COLO668 (cell line): Measurements from ENCODE around the gene ZNF280A.

Experiments used
- DNase-seq: peaks from one replicate; lab custom pipeline; 2025; ENCODE audit not compliant: unreplicated experiment; lab: John Stamatoyannopoulos, UW

The ZNF280A gene, protein sequence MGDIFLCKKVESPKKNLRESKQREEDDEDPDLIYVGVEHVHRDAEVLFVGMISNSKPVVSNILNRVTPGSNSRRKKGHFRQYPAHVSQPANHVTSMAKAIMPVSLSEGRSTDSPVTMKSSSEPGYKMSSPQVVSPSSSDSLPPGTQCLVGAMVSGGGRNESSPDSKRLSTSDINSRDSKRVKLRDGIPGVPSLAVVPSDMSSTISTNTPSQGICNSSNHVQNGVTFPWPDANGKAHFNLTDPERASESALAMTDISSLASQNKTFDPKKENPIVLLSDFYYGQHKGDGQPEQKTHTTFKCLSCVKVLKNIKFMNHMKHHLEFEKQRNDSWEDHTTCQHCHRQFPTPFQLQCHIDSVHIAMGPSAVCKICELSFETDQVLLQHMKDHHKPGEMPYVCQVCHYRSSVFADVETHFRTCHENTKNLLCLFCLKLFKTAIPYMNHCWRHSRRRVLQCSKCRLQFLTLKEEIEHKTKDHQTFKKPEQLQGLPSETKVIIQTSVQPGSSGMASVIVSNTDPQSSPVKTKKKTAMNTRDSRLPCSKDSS

DNA sequence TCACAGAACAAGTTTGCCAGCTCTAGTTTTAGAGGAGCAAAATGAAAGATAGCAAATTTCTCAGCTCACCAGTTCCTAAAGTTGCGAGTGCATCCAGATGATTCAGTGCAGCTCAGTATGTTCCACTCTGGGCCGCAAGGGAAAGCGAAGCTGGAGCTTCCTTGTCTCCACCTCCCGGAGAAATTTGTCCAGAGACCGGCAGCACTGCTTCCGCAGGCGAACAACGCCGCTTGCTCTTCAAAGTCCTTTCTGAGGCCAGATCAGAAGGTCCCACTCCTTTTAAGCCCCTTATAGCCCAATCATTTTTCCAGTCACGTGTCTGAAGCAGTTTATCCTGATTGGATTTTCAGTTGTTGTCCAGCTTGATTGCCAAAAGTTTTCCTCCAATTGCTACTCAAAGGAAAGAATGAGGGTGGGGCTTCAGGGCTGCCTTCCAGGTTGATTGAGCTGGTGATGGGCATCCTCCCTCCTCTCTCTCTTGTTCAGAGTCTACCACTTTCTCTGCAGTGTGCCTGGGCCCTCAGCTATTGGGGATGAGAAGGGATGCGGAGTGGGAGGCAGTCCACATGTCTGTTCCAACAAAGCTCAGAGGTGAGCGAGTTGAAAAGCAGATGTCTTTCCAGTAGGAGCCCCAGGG is at the start of gene ZNF280A:
ZNF280A (minus strand) TSS at position 251 of the 637 bp plus-strand sequence. CDS start 4,640 bp downstream, outside the sequence.
- DNase-seq, result no peak

DNA sequence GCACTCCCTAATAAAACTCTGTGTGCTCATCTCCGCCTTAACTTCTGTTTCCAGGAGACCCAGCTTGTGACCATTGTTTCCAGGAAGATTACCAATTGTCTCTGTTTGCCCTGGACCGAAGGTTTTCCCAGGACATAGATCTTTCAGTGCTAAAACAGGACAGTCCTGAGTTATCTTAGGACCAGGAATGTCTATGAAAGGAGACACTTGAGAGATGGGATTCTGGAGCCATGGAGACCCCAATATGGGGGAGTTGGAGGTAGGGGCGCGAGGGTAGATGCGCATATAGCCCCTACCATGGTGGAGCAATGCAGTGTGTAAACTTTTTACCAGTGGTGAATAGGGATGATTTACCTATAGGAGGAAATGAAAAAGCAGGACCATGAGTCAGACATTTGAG is 49.1 kb upstream of the ZNF280A start:
- DNase-seq, result no peak

DNA sequence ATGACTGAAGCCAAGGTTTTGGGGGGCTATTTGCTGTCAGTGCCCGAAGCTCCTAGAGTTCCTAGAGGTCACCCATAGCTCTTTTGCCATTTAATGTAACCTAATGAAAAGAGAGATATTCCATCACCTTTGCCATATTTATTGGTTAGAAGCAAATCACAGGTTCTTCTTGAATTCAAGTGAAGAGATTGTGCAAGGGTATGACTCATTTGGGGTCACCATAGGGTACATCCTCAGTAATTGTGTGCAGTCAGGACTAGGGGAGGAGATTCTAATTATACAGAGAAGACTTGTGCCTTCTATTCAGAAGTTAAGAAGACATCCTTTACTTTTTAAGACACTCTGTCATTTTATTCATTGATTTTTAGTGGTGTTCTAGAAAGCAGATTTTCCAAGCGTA is 45.9 kb upstream of the ZNF280A start:
- no peak for DNase-seq

DNA sequence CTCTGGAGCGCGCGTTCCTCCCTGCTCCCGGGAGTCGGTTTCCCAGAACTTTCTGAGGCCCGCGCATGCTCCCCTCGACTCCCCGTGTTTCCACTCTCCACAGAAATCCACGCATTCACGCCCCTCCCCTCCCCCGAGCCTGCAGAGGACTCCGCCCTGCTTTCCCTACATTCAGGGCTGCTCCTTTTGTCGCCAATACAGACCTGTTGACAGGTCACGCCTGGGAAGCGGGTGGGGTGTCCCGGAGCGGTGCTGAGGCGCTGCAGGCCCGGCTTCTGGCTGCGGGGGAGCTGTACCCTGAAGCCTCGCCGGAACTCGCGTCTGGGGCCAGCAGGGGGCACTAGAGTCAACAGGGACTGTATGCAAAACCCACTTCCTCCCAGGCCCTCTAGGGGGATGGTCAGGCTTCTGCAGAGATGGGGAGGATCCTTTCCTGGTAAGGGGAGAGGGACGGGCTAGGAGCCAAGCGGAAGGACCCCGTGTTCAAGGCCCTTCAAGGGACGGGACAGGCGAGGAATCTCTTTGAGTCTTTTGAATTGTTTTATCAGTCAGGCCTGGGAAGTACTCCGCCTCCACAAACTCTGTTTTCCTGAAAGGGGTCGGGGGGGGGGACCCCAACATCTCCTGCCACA is 39.0 kb upstream of the ZNF280A start, which contains the start of gene PRAME:
PRAME (minus strand) TSS at position 294 of the 632 bp plus-strand sequence. CDS start 2,433 bp downstream, outside the sequence.
- DNase-seq, result peak; percentile 84

DNA sequence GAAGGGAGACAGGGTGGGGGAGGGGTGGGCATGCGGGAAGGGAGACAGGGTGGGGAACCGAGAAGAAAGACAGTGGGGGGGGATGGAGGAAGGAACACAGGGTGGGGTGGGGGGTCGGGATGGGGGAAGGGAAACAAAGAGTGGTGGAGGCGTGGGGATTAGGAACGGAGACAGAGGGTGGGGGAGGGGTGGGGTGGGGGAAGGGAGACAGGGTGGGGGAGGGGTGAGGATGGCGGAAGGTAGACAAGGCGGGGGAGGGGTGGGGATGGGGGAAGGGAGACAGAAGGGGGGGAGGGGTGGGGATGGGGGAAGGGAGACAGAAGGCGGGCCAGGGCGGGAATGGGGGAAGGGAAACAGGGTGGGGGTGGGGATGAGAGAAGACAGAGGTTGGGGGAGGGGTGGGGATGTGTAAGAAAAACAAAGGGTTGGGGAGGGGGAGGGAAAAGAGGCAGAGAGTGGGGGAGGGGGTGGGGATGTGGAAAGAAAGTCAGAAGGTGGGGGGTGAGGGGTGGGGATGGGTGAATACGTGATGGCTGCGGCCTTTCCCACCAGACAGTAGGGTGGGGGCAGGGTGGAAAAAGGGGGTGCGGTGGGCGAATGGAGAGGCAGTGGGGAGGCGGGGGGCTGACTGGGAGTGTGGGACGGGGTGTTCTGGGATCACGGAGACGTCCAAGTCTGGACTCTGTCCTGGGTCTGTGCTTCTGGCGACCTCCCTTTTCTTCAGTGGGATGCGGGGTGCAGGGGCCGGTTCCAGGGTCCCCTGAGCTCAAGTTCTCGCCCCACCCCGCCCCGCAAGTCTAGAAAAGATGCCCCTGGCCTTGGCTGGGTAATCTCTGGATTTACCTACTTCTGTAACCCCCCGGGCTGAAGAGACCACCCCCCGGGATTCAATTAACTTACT is 38.3 kb upstream of the ZNF280A start:
- DNase-seq, result no peak

DNA sequence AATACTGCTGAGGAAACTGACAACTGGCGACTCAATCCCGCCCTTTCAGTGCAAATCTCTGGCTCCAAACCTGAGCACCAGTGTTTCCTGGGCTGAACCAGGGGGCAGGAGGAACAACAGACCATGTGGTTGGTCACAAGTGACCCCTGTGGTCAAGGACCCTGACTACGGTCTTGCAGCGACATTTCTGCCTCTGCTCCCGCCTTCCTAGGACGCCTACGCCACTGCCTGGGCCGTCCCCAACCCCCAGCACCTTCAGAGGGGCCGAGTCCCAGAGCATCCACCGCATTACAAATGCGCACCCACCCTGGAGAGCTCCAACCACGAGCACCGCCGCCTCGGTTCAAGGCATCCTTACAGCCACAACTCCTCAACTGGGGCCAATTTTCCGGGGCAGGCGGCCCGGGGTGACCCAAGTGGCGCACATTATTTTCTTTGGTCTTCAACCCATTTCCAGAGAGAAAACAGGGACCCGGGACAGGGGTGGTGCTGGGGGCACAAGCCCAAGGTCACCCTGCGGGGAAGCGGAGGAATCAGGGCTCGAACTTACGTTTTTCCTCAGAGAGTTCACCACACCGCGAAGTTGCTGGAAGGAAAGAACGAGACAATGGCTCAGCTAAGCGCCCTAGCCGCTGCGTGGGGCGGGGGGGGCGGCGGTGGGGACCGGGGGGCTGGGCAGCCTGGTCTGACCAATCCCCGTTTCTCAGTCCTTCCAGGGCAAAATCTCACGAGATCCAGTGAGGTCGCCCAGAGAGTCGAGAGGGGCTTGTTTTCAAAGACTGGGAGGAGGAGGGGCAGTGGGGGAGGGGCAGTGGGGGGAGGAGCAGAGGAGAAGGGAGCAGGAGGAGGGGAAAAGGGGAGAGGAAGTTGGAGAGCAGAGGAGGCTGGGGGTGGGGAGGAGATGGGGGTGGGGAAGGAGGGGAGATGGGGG is 37.2 kb upstream of the ZNF280A start:
- DNase-seq, result no peak

DNA sequence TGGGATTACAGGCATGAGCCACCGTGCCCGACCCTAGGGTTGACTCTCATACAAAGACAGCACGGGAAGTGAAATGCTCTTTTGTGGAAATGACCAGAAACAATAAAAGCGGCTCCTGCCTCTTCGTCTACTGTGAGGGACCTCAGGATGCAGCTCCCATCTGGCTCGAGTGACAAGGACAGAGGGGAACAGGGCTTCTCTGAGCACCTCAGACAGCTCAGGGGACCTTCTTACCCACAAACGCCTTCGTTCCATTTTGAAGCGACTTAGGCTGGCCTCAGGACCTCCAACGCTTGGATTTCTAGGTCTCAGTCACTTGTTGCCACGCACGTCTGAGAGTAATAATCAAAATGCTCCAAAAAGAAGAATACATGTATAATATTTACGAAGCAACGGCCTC is 36.5 kb upstream of the ZNF280A start:
- DNase-seq, result no peak

DNA sequence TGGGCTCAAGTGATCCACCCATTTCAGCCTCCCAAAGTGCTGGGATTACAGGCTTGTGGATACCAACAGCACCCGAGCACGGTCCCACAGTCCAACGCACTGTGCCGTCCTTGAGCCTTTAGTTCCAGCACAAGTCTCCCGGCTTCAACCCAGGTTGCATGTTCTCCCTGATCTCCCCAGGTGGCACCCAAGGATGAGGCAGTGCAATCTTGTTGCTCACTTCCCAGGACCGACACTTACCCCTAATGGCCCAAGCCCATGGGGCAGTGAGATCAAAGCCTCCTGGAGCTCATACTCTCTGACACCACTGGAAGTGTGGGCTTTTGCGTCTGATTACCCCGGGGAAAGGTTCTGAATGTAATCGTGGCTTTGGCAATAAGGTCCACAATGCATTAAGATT is 35.5 kb upstream of the ZNF280A start:
- DNase-seq, result no peak

DNA sequence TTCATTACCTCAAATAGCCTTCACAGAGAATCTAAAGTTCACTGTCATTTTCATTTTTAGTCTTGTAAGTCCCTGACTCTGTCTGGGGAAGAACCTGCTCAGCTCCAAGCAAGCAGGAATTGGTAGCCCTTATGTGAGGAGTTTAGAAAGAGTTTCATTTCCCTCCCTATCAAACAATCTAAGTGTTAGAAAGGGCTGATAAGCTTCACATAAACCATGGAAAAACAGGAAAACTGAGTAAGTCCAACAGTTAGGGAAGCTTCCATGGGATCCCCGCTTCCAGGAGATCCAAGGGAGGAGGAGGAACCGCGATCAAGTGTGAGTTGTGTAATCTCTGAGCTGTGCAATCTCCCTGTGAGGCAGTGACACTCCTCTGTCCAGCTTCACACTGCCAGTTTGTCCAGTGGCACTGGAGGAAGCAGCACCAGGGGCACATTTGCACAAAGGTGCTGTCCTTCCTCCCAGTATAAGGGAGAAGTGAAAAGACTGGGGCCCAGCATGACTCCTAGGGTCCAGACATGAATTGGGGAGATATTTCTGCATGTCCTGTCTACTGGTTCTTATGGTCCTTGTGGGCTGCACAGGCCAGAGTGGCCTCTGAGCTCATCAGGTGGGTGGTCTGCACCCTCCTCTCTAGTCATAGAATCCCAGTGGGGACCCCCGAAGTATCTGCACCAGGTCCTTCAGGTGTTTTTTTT is 34.7 kb upstream of the ZNF280A start:
- no peak for DNase-seq

DNA sequence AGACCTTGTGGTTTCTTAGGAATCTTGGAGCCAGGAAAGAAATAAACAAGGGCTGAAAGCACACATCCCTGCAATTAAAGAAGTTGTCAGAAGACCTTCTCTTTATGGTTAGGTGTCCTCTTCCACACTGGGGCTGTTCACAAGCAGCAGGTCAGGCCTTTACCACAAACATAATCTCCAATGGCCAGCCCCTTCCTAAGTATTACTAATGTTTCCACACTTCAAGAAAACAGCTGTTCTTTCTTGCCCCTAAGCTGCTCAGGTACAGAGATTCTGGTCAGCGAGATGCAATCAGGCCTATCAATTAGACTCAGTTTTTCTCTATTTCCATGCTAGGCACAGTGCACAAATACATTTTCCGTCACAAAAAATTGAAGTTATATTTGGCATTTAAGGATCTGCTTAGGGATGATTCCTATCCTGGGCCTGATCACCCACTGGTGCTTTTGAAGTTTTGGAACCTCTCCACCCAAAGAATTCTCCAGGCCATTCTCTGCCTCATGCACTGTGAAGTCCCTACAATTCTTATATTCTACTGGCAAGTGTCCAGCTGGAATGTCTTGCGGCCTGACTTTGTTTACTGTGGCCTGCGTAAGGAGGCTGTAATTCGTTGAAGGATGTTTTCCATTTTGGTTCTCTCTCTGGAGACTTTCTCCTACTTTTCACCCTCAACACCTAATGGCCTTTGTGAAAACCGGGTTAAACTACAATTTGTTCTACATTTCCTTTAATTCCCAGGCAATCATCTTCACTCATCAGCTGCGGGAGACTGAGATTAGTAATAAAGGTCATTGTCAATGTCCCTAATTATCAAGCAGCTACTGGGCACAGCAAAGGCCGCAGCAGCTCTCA is 33.9 kb upstream of the ZNF280A start:
- no peak for DNase-seq

DNA sequence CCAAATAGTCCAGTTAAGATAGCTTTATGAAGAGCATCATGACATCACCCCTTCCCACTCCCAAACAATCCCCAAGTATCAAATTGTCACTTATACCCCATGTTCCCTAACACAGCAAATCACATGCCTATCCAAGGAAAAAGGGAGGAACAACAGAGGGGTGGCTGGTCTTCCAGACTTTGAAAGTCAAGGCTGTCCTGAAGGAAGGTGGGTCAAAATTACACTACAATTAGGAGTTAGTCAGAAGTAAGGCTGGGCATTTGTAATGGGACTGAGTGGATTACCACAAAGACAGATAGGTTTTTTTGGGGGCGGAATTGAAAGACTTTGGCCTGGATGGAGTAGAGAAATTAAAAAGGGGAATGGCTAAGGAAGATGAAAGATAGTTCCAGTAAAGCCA is 33.1 kb upstream of the ZNF280A start:
- DNase-seq, result no peak

DNA sequence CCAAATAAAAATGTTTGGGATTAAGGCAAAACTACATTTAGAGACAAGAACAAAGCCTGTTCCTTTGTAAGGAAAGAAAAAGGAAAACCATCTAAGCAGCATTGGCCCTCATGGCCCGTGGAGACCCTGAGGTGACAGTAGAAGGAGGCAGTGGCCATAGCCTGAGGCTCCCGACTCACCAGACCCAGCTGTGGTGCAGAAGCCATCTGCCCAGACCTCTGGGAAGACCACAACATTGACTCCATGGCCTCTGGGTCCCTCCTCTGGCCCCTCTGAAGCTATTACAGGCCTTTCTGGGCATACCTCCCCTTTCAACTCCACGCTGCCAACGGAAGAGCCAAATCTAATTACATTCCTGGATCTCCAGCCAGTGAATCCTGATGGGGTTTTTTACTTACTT is 32.6 kb upstream of the ZNF280A start:
- DNase-seq, result peak; percentile 25

DNA sequence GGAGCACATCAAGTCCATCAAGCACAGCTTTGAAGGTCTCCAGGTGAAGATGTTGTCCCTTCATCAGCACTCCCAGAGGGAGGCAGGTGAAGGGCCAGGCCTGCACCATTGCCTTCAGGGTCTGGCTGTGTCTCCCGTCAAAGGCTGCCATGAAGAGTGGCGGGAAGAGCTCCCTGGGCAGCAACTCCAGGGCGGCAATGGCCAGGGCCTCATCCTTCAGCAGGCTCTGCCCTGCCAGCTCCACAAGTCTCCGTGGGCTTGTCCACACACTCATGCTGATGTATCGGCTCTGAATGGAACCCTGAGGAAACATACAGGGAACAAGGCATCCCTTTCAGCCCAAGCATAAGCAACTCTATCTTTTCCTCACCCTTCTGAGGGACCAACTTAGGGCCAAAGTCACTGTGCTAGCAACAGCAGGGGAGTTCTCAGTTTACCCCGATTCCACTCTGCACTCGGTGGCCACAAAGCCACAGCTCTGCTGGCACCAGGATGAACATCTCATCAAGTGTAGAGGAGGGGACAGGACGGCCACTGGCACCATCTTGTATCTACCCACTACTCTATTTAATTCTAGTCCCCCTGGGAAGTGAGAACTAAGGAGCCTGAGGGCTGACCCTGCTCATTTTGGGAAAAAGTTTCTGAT is 30.8 kb upstream of the ZNF280A start:
- DNase-seq, result no peak

DNA sequence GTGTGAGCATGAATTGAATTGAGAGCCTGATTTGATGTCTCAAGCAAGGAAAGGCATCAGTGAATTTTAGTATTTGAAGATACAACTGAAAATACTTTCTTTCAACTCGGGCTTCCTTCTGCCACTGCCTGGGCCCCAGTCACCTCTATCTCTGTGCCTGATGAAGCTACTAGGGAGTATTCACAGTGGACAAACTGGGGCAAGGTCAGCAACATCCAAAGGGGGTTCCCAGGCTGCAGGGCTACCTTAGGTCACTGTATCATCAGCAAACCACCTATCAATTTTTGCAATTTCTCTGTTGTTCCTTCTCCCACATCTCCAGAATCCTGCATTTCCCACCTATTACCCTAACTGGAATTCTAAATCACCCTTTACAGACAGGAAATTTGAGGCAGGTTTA is 28.8 kb upstream of the ZNF280A start:
- no peak for DNase-seq

DNA sequence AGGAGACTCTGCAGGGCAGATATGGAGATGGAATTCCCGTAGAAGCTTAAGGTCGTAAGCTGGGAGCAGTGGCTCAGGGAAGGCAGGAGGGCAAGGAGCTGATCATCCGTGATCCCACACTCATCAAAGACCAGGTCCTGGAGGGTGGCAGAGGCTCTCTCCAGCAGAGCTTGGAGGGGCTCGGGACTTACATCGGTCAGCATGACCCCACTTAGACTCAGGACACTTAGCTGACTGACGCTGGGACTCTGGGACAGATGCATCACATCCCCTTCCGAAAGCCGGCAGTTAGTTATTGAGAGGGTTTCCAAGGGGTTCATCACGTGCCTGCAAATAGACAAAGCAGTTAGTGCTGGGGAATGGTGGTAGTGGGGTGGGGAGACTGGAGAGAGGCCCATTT is 28.2 kb upstream of the ZNF280A start:
- no peak for DNase-seq

DNA sequence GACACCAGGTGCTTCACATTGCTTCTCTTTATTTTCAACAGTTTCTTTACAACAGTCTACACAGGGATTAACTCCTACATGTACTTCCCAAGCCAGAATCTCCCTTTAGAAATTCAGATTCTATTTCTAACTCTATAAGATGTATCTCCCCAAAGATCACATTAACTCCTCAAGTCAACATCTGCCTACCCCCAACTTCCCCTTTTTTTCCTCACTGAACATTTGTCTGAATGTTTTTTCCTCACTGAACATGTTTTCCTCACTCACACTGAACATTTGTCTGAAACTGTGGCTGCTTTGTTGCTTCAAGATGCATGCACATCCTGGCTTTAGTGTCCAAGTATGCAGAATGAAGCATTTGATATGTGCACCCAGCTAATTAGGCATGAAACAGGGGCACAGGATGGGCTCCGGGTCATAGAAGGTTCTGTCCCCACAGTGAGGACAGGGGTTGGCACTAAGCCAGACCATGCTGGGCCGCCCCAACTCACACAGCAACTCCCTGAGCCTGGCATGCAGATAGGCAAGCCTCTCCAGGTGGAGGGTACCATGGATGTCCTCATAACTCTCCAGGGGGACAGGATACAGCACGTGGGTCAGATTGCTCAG is 27.7 kb upstream of the ZNF280A start:
- no peak for DNase-seq

DNA sequence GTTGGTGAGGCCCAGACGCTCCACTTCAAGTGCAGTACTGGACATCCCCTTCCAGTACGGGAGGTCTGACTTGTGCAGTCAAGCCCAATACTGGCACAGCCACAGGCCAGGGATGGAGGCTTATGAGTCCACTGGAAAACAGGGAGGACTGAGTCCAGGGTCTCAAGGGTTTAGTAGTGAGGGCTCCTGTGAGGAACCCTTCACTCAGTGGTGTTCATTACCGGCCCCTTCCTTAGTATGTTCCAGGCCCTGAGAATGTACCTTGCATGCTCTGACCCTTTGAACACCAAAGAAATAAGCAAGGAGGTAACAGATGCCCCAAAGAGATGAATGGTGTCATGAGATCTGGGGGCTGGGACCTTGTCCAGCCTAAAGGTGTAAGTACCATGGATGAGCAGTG is 27.2 kb upstream of the ZNF280A start:
- no peak for DNase-seq
